AG09309 (cell line): ENCODE measurements around the gene ZNF487.

Source experiments
- DNase-seq: peaks from one replicate; pipeline ENCODE4 v3.0.0-alpha.2; 2010; ENCODE audit warnings: low read depth
- H3K4me3 ChIP-seq: 2 replicates; pipeline ENCODE4 v1.5.1; 2011; ENCODE audit warnings: mild to moderate bottlenecking, low read depth, low read length, moderate library complexity; ENCODE audit not compliant: control insufficient read depth
- CTCF ChIP-seq: IDR thresholded peaks from 2 replicates; pipeline ENCODE4 v1.5.1; 2011; ENCODE audit warnings: mild to moderate bottlenecking, low read depth, low read length, inconsistent platforms; ENCODE audit not compliant: insufficient read depth, control insufficient read depth; ENCODE audit errors: missing control alignments

ZNF487 gene

GRCh38 chr10:43409385-43410109 is 27.4 kb upstream of the ZNF487 start:
- DNase-seq: no peak
- no peak for TF ChIP-seq CTCF
- H3K4me3 ChIP-seq: peak overlapping the region; percentile 87

GRCh38 chr10:43410345-43410744 is 26.6 kb upstream of the ZNF487 start:
- no peak overlapping the region for H3K4me3 ChIP-seq
- TF ChIP-seq CTCF: no peak
- no peak for DNase-seq

GRCh38 chr10:43411536-43411935 is 25.4 kb upstream of the ZNF487 start:
- no peak for DNase-seq
- no peak overlapping the region for H3K4me3 ChIP-seq
- no peak for TF ChIP-seq CTCF

- DNase-seq: no peak
- TF ChIP-seq CTCF: no peak
Measured at GRCh38 chr10:43415544-43415943, 21.4 kb upstream of the ZNF487 start.

GRCh38 chr10:43417950-43418768 is 18.8 kb upstream of the ZNF487 start:
- H3K4me3 ChIP-seq: no peak overlapping the region
- TF ChIP-seq CTCF: no peak
- DNase-seq: no peak

More at GRCh38 chr10:43415544-43415943, 21.4 kb upstream of the ZNF487 start:
- H3K4me3 ChIP-seq: no peak overlapping the region

GRCh38 chr10:43419997-43420368 is 16.9 kb upstream of the ZNF487 start:
- H3K4me3 ChIP-seq: peak overlapping the region; percentile 62
- no peak for TF ChIP-seq CTCF

More at GRCh38 chr10:43419997-43420368, 16.9 kb upstream of the ZNF487 start:
- no peak for DNase-seq
